WTC11 (cell line): Measurements from ENCODE around the gene VSNL1. TPM values are rescaled to one million over a fixed set of nuclear protein-coding genes. Genes with fewer than 3 reads are reported as not detected.

Experiments used
- ATAC-seq: fragments of 200-7000 bp; cut with Tn5 transposase; 2 replicates; pipeline ENCODE4 v1.10.0; 2021; ENCODE audit warnings: mild to moderate bottlenecking, moderate library complexity
- CTCF ChIA-PET: fragments of 300-600 bp; sonication (Branson Sonifier 250); formaldehyde crosslinking; loops from one replicate; lab custom pipeline; 2021; ENCODE audit warnings: antibody characterized with exemption; lab: Charles Lee
- POLR2A ChIA-PET: fragments of 350-600 bp; sonication (Branson Sonifier 250); formaldehyde crosslinking; loops from one replicate; lab custom pipeline; 2021; ENCODE audit warnings: antibody characterized with exemption; lab: Charles Lee
- DNase-seq: peaks from one replicate; pipeline ENCODE4 v3.0.0; 2021; ENCODE audit warnings: low spot score
- H3K27ac Mint-ChIP-seq: 2 replicates; pipeline ENCODE4 v1.8.0; 2021; ENCODE audit warnings: mixed read lengths
- H3K27me3 Mint-ChIP-seq: 2 replicates; pipeline ENCODE4 v1.8.0; 2021; ENCODE audit warnings: low read depth, mild to moderate bottlenecking, moderate library complexity, mixed read lengths
- H3K36me3 Mint-ChIP-seq: 2 replicates; pipeline ENCODE4 v1.8.0; 2021; ENCODE audit warnings: mixed read lengths
- H3K4me1 Mint-ChIP-seq: 2 replicates; pipeline ENCODE4 v1.8.0; 2022; ENCODE audit warnings: mixed read lengths
- H3K4me3 Mint-ChIP-seq: 2 replicates; pipeline ENCODE4 v1.8.0; 2021; ENCODE audit warnings: mild to moderate bottlenecking, moderate library complexity, mixed read lengths
- H3K9me3 Mint-ChIP-seq: 2 replicates; pipeline ENCODE4 v1.8.0; 2021; ENCODE audit warnings: mixed read lengths
- FOXK1 ChIP-seq: sonication (generic); formaldehyde crosslinking; IDR thresholded peaks from 2 replicates; pipeline ENCODE4 v1.8.0; 2022; ENCODE audit warnings: mild to moderate bottlenecking, moderate library complexity, missing genetic modification reagents
- GABPB1 ChIP-seq: sonication (generic); formaldehyde crosslinking; IDR thresholded peaks from 2 replicates; pipeline ENCODE4 v1.8.1; 2023; ENCODE audit warnings: mild to moderate bottlenecking, missing genetic modification reagents
- GTF2I ChIP-seq: fragments of 250-450 bp; sonication (Bioruptor Pico); conservative IDR thresholded peaks from 2 replicates; pipeline ENCODE4 v1.4.0; 2021; ENCODE audit warnings: mild to moderate bottlenecking
- JAZF1 ChIP-seq: fragments of 250-450 bp; sonication (Bioruptor Pico); IDR thresholded peaks from 2 replicates; pipeline ENCODE4 v1.9.0; 2021; ENCODE audit warnings: moderate library complexity, mild to moderate bottlenecking, inconsistent platforms
- JUN ChIP-seq: sonication (generic); formaldehyde crosslinking; IDR thresholded peaks from 2 replicates; pipeline ENCODE4 v1.8.0; 2023; ENCODE audit warnings: mild to moderate bottlenecking, missing genetic modification reagents
- SP1 ChIP-seq: sonication (generic); formaldehyde crosslinking; conservative IDR thresholded peaks from 2 replicates; pipeline ENCODE4 v1.8.1; 2022; ENCODE audit warnings: missing genetic modification reagents
- TEAD4 ChIP-seq: sonication (generic); formaldehyde crosslinking; IDR thresholded peaks from 2 replicates; pipeline ENCODE4 v1.8.0; 2022; ENCODE audit warnings: mild to moderate bottlenecking, missing genetic modification reagents
- ZNF121 ChIP-seq: sonication (generic); formaldehyde crosslinking; IDR thresholded peaks from 2 replicates; pipeline ENCODE4 v1.8.0; 2023; ENCODE audit warnings: missing genetic modification reagents
- ZNF219 ChIP-seq: sonication (generic); formaldehyde crosslinking; IDR thresholded peaks from 2 replicates; pipeline ENCODE4 v1.8.0; 2023; ENCODE audit warnings: missing genetic modification reagents, mild to moderate bottlenecking, borderline replicate concordance
- ZNF423 ChIP-seq: fragments of 250-450 bp; sonication (Bioruptor Pico); IDR thresholded peaks from 2 replicates; pipeline ENCODE4 v2.1.2; 2022; ENCODE audit warnings: mild to moderate bottlenecking, moderate library complexity
- total RNA-seq: library from RNA; stranded (reverse); gene quantifications from 3 replicates; pipeline ENCODE4 v1.2.3, GENCODE V29; 2021
- TF ChIP-seq, protein P1 (sequence below): fragments of 250-450 bp; sonication (Bioruptor Pico); IDR thresholded peaks from 2 replicates; pipeline ENCODE4 v1.8.0; 2021; ENCODE audit warnings: mild to moderate bottlenecking
- TF ChIP-seq, protein P2 (sequence below): fragments of 250-450 bp; sonication (Bioruptor Pico); IDR thresholded peaks from 2 replicates; pipeline ENCODE4 v1.9.0; 2021; ENCODE audit warnings: moderate library complexity, mild to moderate bottlenecking, inconsistent platforms, borderline replicate concordance
- TF ChIP-seq, protein P3 (sequence below): sonication (generic); formaldehyde crosslinking; IDR thresholded peaks from 2 replicates; pipeline ENCODE4 v1.8.0; 2022; ENCODE audit warnings: mild to moderate bottlenecking, missing genetic modification reagents
- TF ChIP-seq, protein P4 (sequence below): fragments of 200-600 bp; IDR thresholded peaks from 2 replicates; pipeline ENCODE4 v1.8.0; 2022; ENCODE audit warnings: antibody characterized with exemption

The VSNL1 gene
- total RNA-seq, 1 experiment from 2014 or later = 78.4 TPM

DNA sequence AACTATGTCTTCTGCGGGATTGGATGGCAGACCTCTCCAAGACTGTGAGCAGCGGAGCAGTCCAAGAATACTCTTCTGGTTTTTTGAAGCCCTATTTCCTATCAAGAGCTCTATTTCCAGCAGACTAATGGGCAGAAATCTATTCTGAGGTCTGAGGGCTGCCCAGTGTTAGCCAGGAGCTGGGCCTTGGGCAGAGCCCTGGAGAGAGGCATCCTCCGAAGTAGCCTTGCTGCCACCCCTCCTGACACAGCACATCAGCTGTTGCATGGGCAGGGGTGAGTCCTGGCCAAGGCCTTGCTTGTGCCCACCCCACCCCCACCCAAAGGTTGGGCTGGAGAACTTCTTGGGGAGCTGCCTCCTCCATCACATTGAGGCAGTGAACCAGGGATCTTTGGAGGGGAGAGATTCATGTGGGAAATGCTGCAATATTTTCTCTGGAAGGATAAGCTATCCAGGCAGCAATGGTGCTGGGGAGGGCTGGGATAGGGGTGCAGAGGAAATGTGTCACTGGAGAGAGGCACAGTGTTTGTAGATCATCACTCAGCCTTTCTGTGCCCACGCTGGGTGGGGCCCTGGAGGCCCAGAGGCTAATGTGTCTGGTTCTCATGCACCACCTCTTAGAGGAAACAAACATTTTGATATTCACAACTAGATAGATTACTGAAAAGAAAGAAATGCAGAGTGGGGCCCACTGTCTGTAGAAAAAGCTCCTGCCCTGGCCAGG, 104.7 kb downstream of the VSNL1 start:
- ChIA-PET CTCF (interaction anchor here (0.6 to 3.6 kb wide), 29 partner anchors 9 to 1730 kb away, joined by 3 to 35 read pairs (median 5); partner anchors contain the start of gene VSNL1), POLR2A (interaction anchor here (0.5 to 1.4 kb wide), 4 partner anchors 9 to 105 kb away, joined by 3 read pairs; partner anchors contain the start of gene VSNL1)
- H3K4me1 Mint-ChIP-seq = peaks cover 42% of the 10 kb centered on the region
- DNase-seq (no peak), ATAC-seq (peak; percentile 14)
- peaks cover 3% of the 10 kb centered on the region; the same call in 1 of the 2 replicates for H3K9me3 Mint-ChIP-seq
- TF ChIP-seq ZNF219 (CRISPR knock-in tag) (no peak), ZNF121 (CRISPR knock-in tag) (no peak), GTF2I (no peak), SP1 (CRISPR knock-in tag) (no peak), TEAD4 (no peak), JAZF1 (CRISPR knock-in tag) (no peak), JUN (CRISPR knock-in tag) (no peak), FOXK1 (CRISPR knock-in tag) (no peak), ZNF423 (CRISPR knock-in tag) (no peak)
- TF ChIP-seq, protein P1, sequence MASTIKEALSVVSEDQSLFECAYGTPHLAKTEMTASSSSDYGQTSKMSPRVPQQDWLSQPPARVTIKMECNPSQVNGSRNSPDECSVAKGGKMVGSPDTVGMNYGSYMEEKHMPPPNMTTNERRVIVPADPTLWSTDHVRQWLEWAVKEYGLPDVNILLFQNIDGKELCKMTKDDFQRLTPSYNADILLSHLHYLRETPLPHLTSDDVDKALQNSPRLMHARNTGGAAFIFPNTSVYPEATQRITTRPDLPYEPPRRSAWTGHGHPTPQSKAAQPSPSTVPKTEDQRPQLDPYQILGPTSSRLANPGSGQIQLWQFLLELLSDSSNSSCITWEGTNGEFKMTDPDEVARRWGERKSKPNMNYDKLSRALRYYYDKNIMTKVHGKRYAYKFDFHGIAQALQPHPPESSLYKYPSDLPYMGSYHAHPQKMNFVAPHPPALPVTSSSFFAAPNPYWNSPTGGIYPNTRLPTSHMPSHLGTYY (CRISPR knock-in tag) = no peak
- TF ChIP-seq, protein P2, sequence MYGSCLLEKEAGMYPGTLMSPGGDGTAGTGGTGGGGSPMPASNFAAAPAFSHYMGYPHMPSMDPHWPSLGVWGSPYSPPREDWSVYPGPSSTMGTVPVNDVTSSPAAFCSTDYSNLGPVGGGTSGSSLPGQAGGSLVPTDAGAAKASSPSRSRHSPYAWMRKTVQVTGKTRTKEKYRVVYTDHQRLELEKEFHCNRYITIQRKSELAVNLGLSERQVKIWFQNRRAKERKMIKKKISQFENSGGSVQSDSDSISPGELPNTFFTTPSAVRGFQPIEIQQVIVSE (CRISPR knock-in tag) = no peak
- TF ChIP-seq, protein P3, sequence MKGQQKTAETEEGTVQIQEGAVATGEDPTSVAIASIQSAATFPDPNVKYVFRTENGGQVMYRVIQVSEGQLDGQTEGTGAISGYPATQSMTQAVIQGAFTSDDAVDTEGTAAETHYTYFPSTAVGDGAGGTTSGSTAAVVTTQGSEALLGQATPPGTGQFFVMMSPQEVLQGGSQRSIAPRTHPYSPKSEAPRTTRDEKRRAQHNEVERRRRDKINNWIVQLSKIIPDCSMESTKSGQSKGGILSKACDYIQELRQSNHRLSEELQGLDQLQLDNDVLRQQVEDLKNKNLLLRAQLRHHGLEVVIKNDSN (CRISPR knock-in tag) = no peak
- peaks cover 41% of the 10 kb centered on the region for H3K36me3 Mint-ChIP-seq
- H3K27ac Mint-ChIP-seq = peak overlapping the region; percentile 93
- no peak overlapping the region for H3K4me3 Mint-ChIP-seq
- no peaks in the 10 kb centered on the region for H3K27me3 Mint-ChIP-seq

DNA sequence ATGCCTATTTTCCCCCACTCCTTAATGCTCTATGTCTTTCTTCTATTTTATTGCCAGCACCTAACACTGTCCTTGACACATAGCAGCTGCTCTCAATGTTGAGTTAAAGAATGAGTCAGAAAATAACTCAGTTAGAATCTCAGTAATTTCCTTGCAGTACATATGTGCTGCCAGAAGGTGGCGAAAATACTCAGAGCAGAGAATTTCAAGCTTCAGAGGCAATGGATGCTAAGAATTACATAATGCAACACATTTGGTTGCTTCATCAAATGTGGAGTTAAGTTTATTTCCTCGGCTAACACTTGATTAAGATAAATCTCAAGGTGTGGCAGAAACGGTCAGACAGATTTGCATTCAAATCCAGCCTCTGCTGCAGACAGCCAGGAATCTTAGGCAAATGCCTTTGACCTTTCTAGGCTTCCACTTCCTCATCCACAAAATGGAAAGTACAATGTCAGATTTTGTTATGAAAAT, 105.6 kb downstream of the VSNL1 start:
- POLR2A ChIA-PET = interaction anchor here (1.1 to 1.4 kb wide), 3 partner anchors 10 to 106 kb away, joined by 3 read pairs; partner anchors contain the start of gene VSNL1
- no peaks in the 10 kb centered on the region for H3K27me3 Mint-ChIP-seq
- H3K36me3 Mint-ChIP-seq = peaks cover 47% of the 10 kb centered on the region
- H3K4me1 Mint-ChIP-seq = peaks cover 42% of the 10 kb centered on the region
- CTCF ChIA-PET = interaction anchor here (0.6 to 3.6 kb wide), 30 partner anchors 9 to 375 kb away, joined by 3 to 35 read pairs (median 4); partner anchors contain the start of gene VSNL1
- peaks cover 3% of the 10 kb centered on the region; the same call in 1 of the 2 replicates for H3K9me3 Mint-ChIP-seq
- peak; percentile 54 for ATAC-seq
- H3K27ac Mint-ChIP-seq = no peak overlapping the region
- no peak overlapping the region for H3K4me3 Mint-ChIP-seq
- DNase-seq = peak; percentile 40
- TF ChIP-seq, protein P1 (CRISPR knock-in tag) = no peak
- peak; percentile 93 for TF ChIP-seq GABPB1
- TF ChIP-seq, protein P4, sequence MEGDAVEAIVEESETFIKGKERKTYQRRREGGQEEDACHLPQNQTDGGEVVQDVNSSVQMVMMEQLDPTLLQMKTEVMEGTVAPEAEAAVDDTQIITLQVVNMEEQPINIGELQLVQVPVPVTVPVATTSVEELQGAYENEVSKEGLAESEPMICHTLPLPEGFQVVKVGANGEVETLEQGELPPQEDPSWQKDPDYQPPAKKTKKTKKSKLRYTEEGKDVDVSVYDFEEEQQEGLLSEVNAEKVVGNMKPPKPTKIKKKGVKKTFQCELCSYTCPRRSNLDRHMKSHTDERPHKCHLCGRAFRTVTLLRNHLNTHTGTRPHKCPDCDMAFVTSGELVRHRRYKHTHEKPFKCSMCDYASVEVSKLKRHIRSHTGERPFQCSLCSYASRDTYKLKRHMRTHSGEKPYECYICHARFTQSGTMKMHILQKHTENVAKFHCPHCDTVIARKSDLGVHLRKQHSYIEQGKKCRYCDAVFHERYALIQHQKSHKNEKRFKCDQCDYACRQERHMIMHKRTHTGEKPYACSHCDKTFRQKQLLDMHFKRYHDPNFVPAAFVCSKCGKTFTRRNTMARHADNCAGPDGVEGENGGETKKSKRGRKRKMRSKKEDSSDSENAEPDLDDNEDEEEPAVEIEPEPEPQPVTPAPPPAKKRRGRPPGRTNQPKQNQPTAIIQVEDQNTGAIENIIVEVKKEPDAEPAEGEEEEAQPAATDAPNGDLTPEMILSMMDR = peak; percentile 79
